Measurements from ENCODE around the gene PLIN1.

Gene PLIN1, protein sequence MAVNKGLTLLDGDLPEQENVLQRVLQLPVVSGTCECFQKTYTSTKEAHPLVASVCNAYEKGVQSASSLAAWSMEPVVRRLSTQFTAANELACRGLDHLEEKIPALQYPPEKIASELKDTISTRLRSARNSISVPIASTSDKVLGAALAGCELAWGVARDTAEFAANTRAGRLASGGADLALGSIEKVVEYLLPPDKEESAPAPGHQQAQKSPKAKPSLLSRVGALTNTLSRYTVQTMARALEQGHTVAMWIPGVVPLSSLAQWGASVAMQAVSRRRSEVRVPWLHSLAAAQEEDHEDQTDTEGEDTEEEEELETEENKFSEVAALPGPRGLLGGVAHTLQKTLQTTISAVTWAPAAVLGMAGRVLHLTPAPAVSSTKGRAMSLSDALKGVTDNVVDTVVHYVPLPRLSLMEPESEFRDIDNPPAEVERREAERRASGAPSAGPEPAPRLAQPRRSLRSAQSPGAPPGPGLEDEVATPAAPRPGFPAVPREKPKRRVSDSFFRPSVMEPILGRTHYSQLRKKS

DNA sequence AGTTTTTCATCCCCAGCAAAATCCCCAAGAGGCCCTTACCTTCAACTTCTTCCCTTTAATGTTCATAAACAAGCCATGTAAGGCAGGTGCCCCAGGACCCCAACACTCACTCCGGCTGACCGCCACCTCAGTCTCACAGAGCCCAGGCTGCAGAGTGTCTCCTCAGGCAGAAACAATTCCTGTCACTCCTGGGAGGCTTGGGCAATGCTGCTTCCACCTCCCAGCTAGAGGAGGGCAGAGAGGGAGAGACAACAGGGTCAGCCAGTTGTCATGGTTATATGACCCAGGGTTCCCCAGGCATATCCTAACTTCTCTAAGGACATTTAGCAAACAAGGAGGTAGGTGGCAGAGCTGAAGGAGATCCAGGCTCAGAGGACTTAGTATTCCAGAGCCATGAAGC lies at the start of gene PLIN1:
PLIN1 (minus strand) TSS at position 156 of the 400 bp plus-strand sequence. CDS start 1,878 bp downstream, outside the sequence.
- Histone ChIP-seq H3K4me1 (ENCODE audit: insufficient read depth, low read length) (no peaks in the 10 kb centered on the region), H4K20me1 (ENCODE audit: insufficient read depth, low read length) (no peaks in the 10 kb centered on the region), H2AFZ (ENCODE audit: low read depth, low read length) (no peak within 1 kb of the TSS), H3K27ac (ENCODE audit: low read length) (no peak within 1 kb of the TSS), H3K4me2 (ENCODE audit: insufficient read depth, low read length) (no peak within 1 kb of the TSS), H3K36me3 (ENCODE audit: insufficient read depth, low read length) (no peaks in the 10 kb centered on the region), H3K27me3 (ENCODE audit: insufficient read depth, low read length, poor library complexity) (peaks cover 8% of the 10 kb centered on the region), H3K9ac (ENCODE audit: low read depth, low read length) (no peak within 1 kb of the TSS), H3K9me3 (ENCODE audit: insufficient read depth, low read length, severe bottlenecking) (no peaks in the 10 kb centered on the region), H3K79me2 (ENCODE audit: insufficient read depth, low read length) (no peaks in the 10 kb centered on the region), H3K4me3 (ENCODE audit: low read depth in 1 of 2, low read length in 2 of 2) (no peak within 1 kb of the TSS)
- ATAC-seq (ENCODE audit: insufficient read depth, low read depth) (no peak), DNase-seq (no peak)
- TF ChIP-seq, protein P1, sequence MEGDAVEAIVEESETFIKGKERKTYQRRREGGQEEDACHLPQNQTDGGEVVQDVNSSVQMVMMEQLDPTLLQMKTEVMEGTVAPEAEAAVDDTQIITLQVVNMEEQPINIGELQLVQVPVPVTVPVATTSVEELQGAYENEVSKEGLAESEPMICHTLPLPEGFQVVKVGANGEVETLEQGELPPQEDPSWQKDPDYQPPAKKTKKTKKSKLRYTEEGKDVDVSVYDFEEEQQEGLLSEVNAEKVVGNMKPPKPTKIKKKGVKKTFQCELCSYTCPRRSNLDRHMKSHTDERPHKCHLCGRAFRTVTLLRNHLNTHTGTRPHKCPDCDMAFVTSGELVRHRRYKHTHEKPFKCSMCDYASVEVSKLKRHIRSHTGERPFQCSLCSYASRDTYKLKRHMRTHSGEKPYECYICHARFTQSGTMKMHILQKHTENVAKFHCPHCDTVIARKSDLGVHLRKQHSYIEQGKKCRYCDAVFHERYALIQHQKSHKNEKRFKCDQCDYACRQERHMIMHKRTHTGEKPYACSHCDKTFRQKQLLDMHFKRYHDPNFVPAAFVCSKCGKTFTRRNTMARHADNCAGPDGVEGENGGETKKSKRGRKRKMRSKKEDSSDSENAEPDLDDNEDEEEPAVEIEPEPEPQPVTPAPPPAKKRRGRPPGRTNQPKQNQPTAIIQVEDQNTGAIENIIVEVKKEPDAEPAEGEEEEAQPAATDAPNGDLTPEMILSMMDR (IDR thresholded peaks at IDR 0.05; ENCODE audit: borderline replicate concordance, extremely low read depth, low read length, poor library complexity, severe bottlenecking), result no peak
- no peak for TF ChIP-seq EZH2 (IDR thresholded peaks at IDR 0.05; ENCODE audit: borderline replicate concordance, low read depth, low read length, severe bottlenecking)

DNA sequence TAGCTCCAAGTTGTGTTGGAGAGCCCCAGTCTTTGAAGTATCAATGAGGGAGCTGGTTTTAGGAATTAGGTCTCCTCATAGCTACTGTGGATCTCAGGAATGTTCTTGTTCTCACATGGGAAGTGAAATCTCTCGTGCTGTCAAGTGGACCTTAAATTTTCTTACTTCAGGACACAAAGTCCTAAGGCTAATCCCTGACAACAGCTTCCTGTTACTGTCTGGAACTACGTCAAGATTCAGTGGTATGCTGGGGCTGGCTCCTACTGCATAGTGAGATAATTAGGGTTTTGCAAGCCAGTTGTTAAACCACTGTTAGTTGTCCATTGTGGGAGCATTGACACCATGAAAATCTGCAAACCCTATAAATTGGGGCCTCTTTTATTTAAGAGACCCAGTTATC lies 49.1 kb upstream of the PLIN1 start:
- H4K20me1 ChIP-seq (ENCODE audit: insufficient read depth, low read length), result no peaks in the 10 kb centered on the region
- H3K36me3 ChIP-seq (ENCODE audit: insufficient read depth, low read length), result no peaks in the 10 kb centered on the region
- no peaks in the 10 kb centered on the region for H3K79me2 ChIP-seq (ENCODE audit: insufficient read depth, low read length)
- H3K4me3 ChIP-seq (ENCODE audit: low read depth in 1 of 2, low read length in 2 of 2), result no peak overlapping the region
- H3K27me3 ChIP-seq (ENCODE audit: insufficient read depth, low read length, poor library complexity), result no peaks in the 10 kb centered on the region
- DNase-seq, result no peak
- no peaks in the 10 kb centered on the region for H3K4me1 ChIP-seq (ENCODE audit: insufficient read depth, low read length)
- H3K9me3 ChIP-seq (ENCODE audit: insufficient read depth, low read length, severe bottlenecking), result no peaks in the 10 kb centered on the region
- H2AFZ ChIP-seq (ENCODE audit: low read depth, low read length), result no peak overlapping the region
- H3K4me2 ChIP-seq (ENCODE audit: insufficient read depth, low read length), result no peak overlapping the region
- no peak for ATAC-seq (ENCODE audit: insufficient read depth, low read depth)
- no peak overlapping the region for H3K27ac ChIP-seq (ENCODE audit: low read length)
- TF ChIP-seq, protein P1 (IDR thresholded peaks at IDR 0.05; ENCODE audit: borderline replicate concordance, extremely low read depth, low read length, poor library complexity, severe bottlenecking), result no peak
- TF ChIP-seq EZH2 (IDR thresholded peaks at IDR 0.05; ENCODE audit: borderline replicate concordance, low read depth, low read length, severe bottlenecking), result no peak
- no peak overlapping the region for H3K9ac ChIP-seq (ENCODE audit: low read depth, low read length)

DNA sequence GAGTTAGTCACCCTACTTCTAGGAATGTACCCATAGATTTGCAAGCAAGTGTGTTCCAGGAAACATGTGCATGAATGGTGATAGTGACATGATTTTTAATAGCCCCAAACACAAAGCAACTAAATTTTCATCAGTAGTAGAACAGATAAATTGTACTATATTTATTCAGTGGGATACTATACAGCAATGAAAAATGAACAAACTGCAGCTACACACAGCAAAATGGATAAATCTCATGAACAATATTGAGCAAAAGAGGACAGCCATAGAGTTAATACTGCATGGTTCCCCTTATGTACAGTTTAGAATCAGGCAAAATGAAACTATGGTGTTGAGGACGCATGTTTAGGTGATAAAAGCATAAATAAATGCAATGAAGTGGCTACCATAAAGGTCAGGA lies 45.9 kb upstream of the PLIN1 start:
- no peaks in the 10 kb centered on the region for H3K79me2 ChIP-seq (ENCODE audit: insufficient read depth, low read length)

DNA sequence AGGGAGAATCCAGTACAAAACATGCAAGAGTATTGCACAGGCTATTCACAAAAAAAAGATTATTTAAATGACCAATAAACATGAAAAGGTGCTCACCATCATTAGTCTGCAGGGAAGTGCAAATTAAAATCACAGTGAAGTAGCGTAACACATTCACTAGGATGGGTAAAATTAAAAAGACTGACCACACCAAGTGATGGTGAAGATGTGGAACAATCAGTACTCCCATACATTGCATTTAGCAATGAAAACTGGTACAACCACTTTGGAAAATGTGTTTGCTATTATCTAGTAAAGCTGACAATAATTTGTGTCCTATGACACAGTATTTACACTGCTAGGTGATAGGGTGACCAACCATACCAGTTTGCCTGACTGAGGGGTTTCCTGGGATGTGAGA lies 45.5 kb upstream of the PLIN1 start:
- Histone ChIP-seq H3K27me3 (ENCODE audit: insufficient read depth, low read length, poor library complexity) (peaks cover 5% of the 10 kb centered on the region), H3K4me1 (ENCODE audit: insufficient read depth, low read length) (no peaks in the 10 kb centered on the region), H3K4me3 (ENCODE audit: low read depth in 1 of 2, low read length in 2 of 2) (no peak overlapping the region), H3K4me2 (ENCODE audit: insufficient read depth, low read length) (no peak overlapping the region), H3K36me3 (ENCODE audit: insufficient read depth, low read length) (no peaks in the 10 kb centered on the region), H3K27ac (ENCODE audit: low read length) (no peak overlapping the region), H2AFZ (ENCODE audit: low read depth, low read length) (no peak overlapping the region), H3K79me2 (ENCODE audit: insufficient read depth, low read length) (no peaks in the 10 kb centered on the region), H4K20me1 (ENCODE audit: insufficient read depth, low read length) (no peaks in the 10 kb centered on the region), H3K9ac (ENCODE audit: low read depth, low read length) (no peak overlapping the region), H3K9me3 (ENCODE audit: insufficient read depth, low read length, severe bottlenecking) (no peaks in the 10 kb centered on the region)
- DNase-seq (no peak), ATAC-seq (ENCODE audit: insufficient read depth, low read depth) (no peak)
- TF ChIP-seq, protein P1 (IDR thresholded peaks at IDR 0.05; ENCODE audit: borderline replicate concordance, extremely low read depth, low read length, poor library complexity, severe bottlenecking), result no peak
- TF ChIP-seq EZH2 (IDR thresholded peaks at IDR 0.05; ENCODE audit: borderline replicate concordance, low read depth, low read length, severe bottlenecking), result no peak

More for the DNA sequence above, 45.9 kb upstream of the PLIN1 start:
- no peaks in the 10 kb centered on the region for H4K20me1 ChIP-seq (ENCODE audit: insufficient read depth, low read length)
- no peaks in the 10 kb centered on the region for H3K4me1 ChIP-seq (ENCODE audit: insufficient read depth, low read length)
- H3K36me3 ChIP-seq (ENCODE audit: insufficient read depth, low read length), result no peaks in the 10 kb centered on the region
- no peak overlapping the region for H3K4me2 ChIP-seq (ENCODE audit: insufficient read depth, low read length)
- DNase-seq (no peak), ATAC-seq (ENCODE audit: insufficient read depth, low read depth) (no peak)
- peaks cover 5% of the 10 kb centered on the region for H3K27me3 ChIP-seq (ENCODE audit: insufficient read depth, low read length, poor library complexity)
- no peaks in the 10 kb centered on the region for H3K9me3 ChIP-seq (ENCODE audit: insufficient read depth, low read length, severe bottlenecking)
- no peak overlapping the region for H3K4me3 ChIP-seq (ENCODE audit: low read depth in 1 of 2, low read length in 2 of 2)
- no peak for TF ChIP-seq EZH2 (IDR thresholded peaks at IDR 0.05; ENCODE audit: borderline replicate concordance, low read depth, low read length, severe bottlenecking)
- H3K9ac ChIP-seq (ENCODE audit: low read depth, low read length), result no peak overlapping the region
- H2AFZ ChIP-seq (ENCODE audit: low read depth, low read length), result no peak overlapping the region
- H3K27ac ChIP-seq (ENCODE audit: low read length), result no peak overlapping the region

Data from DND-41 (cell line).